H1 (cell line): ENCODE measurements around the gene GRK5. TPM values are rescaled to one million over a fixed set of nuclear protein-coding genes. Genes with fewer than 3 reads are reported as not detected.

Experiments used
- CTCF ChIA-PET: fragments of 300-600 bp; sonication (Branson Sonifier 250); formaldehyde crosslinking; loops from one replicate; lab custom pipeline; 2021; ENCODE audit not compliant: partially characterized antibody; lab: Charles Lee
- POLR2A ChIA-PET: fragments of 300-600 bp; sonication (Branson Sonifier 250); formaldehyde crosslinking; loops from one replicate; lab custom pipeline; 2021; ENCODE audit warnings: inconsistent platforms; ENCODE audit not compliant: partially characterized antibody; lab: Charles Lee
- DNase-seq, 2 experiments: peaks; one replicate each; pipeline versions ENCODE4 v3.0.0 to v3.0.0-alpha.2; 2010 to 2022; ENCODE audit warnings: low spot score in 2 of 2, low read depth in 1 of 2, mixed read lengths in 1 of 2
- FAIRE-seq: peaks from 2 replicates; lab custom pipeline; 2011; peaks lifted over from hg19 to GRCh38; lab: Jason Lieb, UNC
- H2AFZ ChIP-seq: 2 replicates; pipeline ENCODE4 v1.8.1; 2012; ENCODE audit warnings: low read length, inconsistent platforms
- H2AK5ac ChIP-seq: 2 replicates; pipeline ENCODE4 v1.6.1; 2013; ENCODE audit warnings: low read depth, low read length
- H2BK120ac ChIP-seq: replicated peaks from 2 replicates; pipeline ENCODE3; 2013; ENCODE audit warnings: low read depth, low read length, inconsistent platforms
- H2BK12ac ChIP-seq: 2 replicates; pipeline ENCODE4 v1.6.1; 2013; ENCODE audit warnings: low read depth, low read length
- H2BK15ac ChIP-seq: 2 replicates; pipeline ENCODE4 v1.6.1; 2013; ENCODE audit warnings: low read length
- H2BK20ac ChIP-seq: 2 replicates; pipeline ENCODE4 v1.6.1; 2013; ENCODE audit warnings: low read length
- H2BK5ac ChIP-seq: 2 replicates; pipeline ENCODE4 v1.6.1; 2013; ENCODE audit warnings: low read depth, low read length
- H3K14ac ChIP-seq: 2 replicates; pipeline ENCODE4 v1.6.1; 2013; ENCODE audit warnings: inconsistent platforms; ENCODE audit not compliant: insufficient read length
- H3K18ac ChIP-seq: 2 replicates; pipeline ENCODE4 v1.6.1; 2013; ENCODE audit warnings: low read length; ENCODE audit errors: extremely low read depth
- H3K23ac ChIP-seq: 2 replicates; pipeline ENCODE4 v1.6.1; 2013; ENCODE audit warnings: inconsistent platforms; ENCODE audit not compliant: insufficient read length
- H3K23me2 ChIP-seq: 2 replicates; pipeline ENCODE4 v1.6.1; 2013; ENCODE audit warnings: low read depth, low read length
- H3K27ac ChIP-seq: 2 replicates; pipeline ENCODE4 v1.6.1; 2011; ENCODE audit warnings: low read depth, low read length, inconsistent platforms
- H3K27me3 ChIP-seq, 4 experiments: replicated peaks in 1 of 4; 1 replicate in 1 of 4; 2 replicates in 3 of 4; pipeline versions ENCODE4 v1.6.1 to v1.8.1; 2011 to 2013; ENCODE audit warnings: low read length in 3 of 4, mild to moderate bottlenecking in 3 of 4, inconsistent platforms in 2 of 4, mixed read lengths in 2 of 4, moderate library complexity in 1 of 4; ENCODE audit not compliant: control insufficient read depth in 3 of 4, insufficient read depth in 3 of 4; ENCODE audit errors: extremely low read depth in 1 of 4
- H3K36me3 ChIP-seq, 4 experiments: 2 replicates each; pipeline versions ENCODE4 v1.6.1 to v1.8.1; 2011 to 2013; ENCODE audit warnings: mild to moderate bottlenecking in 4 of 4, low read length in 3 of 4, moderate library complexity in 2 of 4, control low read depth in 1 of 4, inconsistent platforms in 1 of 4; ENCODE audit not compliant: insufficient read depth in 4 of 4, control insufficient read depth in 2 of 4
- H3K4ac ChIP-seq: replicated peaks from 2 replicates; pipeline ENCODE3; 2013; ENCODE audit warnings: low read length, low read depth, mixed read lengths, inconsistent platforms; ENCODE audit not compliant: insufficient read length
- H3K4me1 ChIP-seq, 4 experiments: replicated peaks in 1 of 4; 1 replicate in 1 of 4; 2 replicates in 3 of 4; pipeline versions ENCODE4 v1.6.1 to v1.8.1; 2011 to 2013; ENCODE audit warnings: low read length in 3 of 4, inconsistent platforms in 2 of 4, mixed read lengths in 1 of 4; ENCODE audit not compliant: insufficient read depth in 4 of 4, control insufficient read depth in 3 of 4
- H3K4me2 ChIP-seq, 2 experiments: 2 replicates each; pipeline versions ENCODE4 v1.6.1 to v1.8.1; 2011 to 2013; ENCODE audit warnings: low read depth in 2 of 2, low read length in 2 of 2, control low read depth in 1 of 2, inconsistent platforms in 1 of 2, mild to moderate bottlenecking in 1 of 2; ENCODE audit not compliant: insufficient read depth in 1 of 2
- H3K4me3 ChIP-seq, 4 experiments: fragments of 200-600, 300-600 bp in 1 of 4; sonication (generic), shearing (Covaris generic), sonication (Bioruptor Twin) in 1 of 4; 2 replicates each; pipeline versions ENCODE4 v1.5.1 to v1.8.1; 2011 to 2016; ENCODE audit warnings: low read length in 4 of 4, low read depth in 3 of 4, control low read depth in 2 of 4, inconsistent platforms in 2 of 4, mild to moderate bottlenecking in 2 of 4, mixed read lengths in 1 of 4, moderate library complexity in 1 of 4; ENCODE audit not compliant: insufficient read depth in 2 of 4; ENCODE audit errors: extremely low read depth in 1 of 4
- H3K56ac ChIP-seq: replicated peaks from 2 replicates; pipeline ENCODE3; 2013; ENCODE audit warnings: low read depth, mild to moderate bottlenecking, mixed read lengths, low read length, inconsistent platforms; ENCODE audit not compliant: insufficient read length
- H3K79me1 ChIP-seq: 2 replicates; pipeline ENCODE4 v1.6.1; 2013; ENCODE audit warnings: low read depth, low read length, control low read depth
- H3K79me2 ChIP-seq, 2 experiments: 2 replicates each; pipeline versions ENCODE4 v1.6.1 to v1.8.1; 2012 to 2013; ENCODE audit warnings: low read length in 2 of 2, mild to moderate bottlenecking in 2 of 2, inconsistent platforms in 1 of 2; ENCODE audit not compliant: insufficient read depth in 2 of 2, control insufficient read depth in 1 of 2
- H3K9ac ChIP-seq, 4 experiments: replicated peaks in 1 of 4; 1 replicate in 1 of 4; 2 replicates in 3 of 4; pipeline versions ENCODE4 v1.6.1 to v1.8.1; 2011 to 2013; ENCODE audit warnings: low read depth in 3 of 4, low read length in 3 of 4, control low read depth in 2 of 4, mild to moderate bottlenecking in 2 of 4, moderate library complexity in 2 of 4, inconsistent platforms in 1 of 4; ENCODE audit errors: extremely low read depth in 1 of 4
- H3K9me3 ChIP-seq, 2 experiments: 2 replicates each; pipeline versions ENCODE4 v1.6.1 to v1.8.1; 2012 to 2013; ENCODE audit warnings: mild to moderate bottlenecking in 2 of 2, moderate library complexity in 2 of 2, control low read depth in 1 of 2, inconsistent platforms in 1 of 2, low read depth in 1 of 2, low read length in 1 of 2, mixed read lengths in 1 of 2; ENCODE audit not compliant: insufficient read depth in 2 of 2
- H4K20me1 ChIP-seq, 2 experiments: replicated peaks in 1 of 2; 2 replicates each; pipeline versions ENCODE3 to v1.8.1; 2011 to 2013; ENCODE audit warnings: inconsistent platforms in 2 of 2, low read length in 2 of 2, mild to moderate bottlenecking in 1 of 2; ENCODE audit not compliant: insufficient read depth in 2 of 2, control insufficient read depth in 1 of 2
- H4K5ac ChIP-seq: 2 replicates; pipeline ENCODE4 v1.6.1; 2013; ENCODE audit warnings: low read length, low read depth, mixed read lengths, inconsistent platforms; ENCODE audit not compliant: insufficient read length
- H4K8ac ChIP-seq: 2 replicates; pipeline ENCODE4 v1.8.0; 2013; ENCODE audit warnings: mild to moderate bottlenecking, moderate library complexity, low read length, inconsistent platforms; ENCODE audit not compliant: insufficient read depth; ENCODE audit errors: extremely low read depth
- H4K91ac ChIP-seq: replicated peaks from 2 replicates; pipeline ENCODE3; 2013; ENCODE audit warnings: low read length, mixed read lengths, inconsistent platforms; ENCODE audit not compliant: insufficient read length
- GTF2F1 ChIP-seq: IDR thresholded peaks from 2 replicates; pipeline ENCODE4 v1.6.1; 2012; ENCODE audit warnings: low read depth, low read length, improper control_type of control experiment, borderline replicate concordance
- POU5F1 ChIP-seq: IDR thresholded peaks from 2 replicates; pipeline ENCODE4 v1.6.1; 2011; ENCODE audit warnings: low read depth, mild to moderate bottlenecking, low read length, moderate library complexity
- TBP ChIP-seq: IDR thresholded peaks from 2 replicates; pipeline ENCODE4 v1.6.1; 2011; ENCODE audit warnings: low read depth, low read length, improper control_type of control experiment
- WGBS, 2 experiments: shearing (Covaris generic) in 1 of 2; methylation state at CpG; one replicate each; pipeline versions ENCODE4 v1.1.6 to v1.1.7; 2013 to 2015; ENCODE audit warnings: low lambda C conversion rate in 2 of 2, mixed read lengths in 2 of 2, inconsistent platforms in 1 of 2, low coverage in 1 of 2, missing lambda C conversion rate in 1 of 2; ENCODE audit not compliant: insufficient replicate concordance in 2 of 2, insufficient coverage in 1 of 2, insufficient read length in 1 of 2; ENCODE audit errors: extremely low coverage in 1 of 2, missing lambda C conversion rate in 1 of 2; 5-methylcytosine and 5-hydroxymethylcytosine counted together
- polyA plus RNA-seq, 7 experiments: library from polyadenylated mRNA; depleted of rRNA in 3 of 7; stranded (reverse) in 5 of 7; unstranded in 2 of 7; fragments of >200 nt in 5 of 7; fragments of 200-250 nt in 2 of 7; gene quantifications; 1 replicate in 5 of 7; 2 replicates in 1 of 7; 4 replicates in 1 of 7; pipeline versions ENCODE4 v1.2.1 to v1.2.3, GENCODE V29; 2011 to 2013; ENCODE audit warnings: missing spikeins in 2 of 7, mixed read lengths in 2 of 7
- total RNA-seq: library from RNA; stranded (reverse); fragmentation: NEBNext Ultra II Directional; extraction: Animal tissue kit (Norgen Biotek cat#: 25700); gene quantifications from 2 replicates; pipeline ENCODE4 v1.2.1, GENCODE V29; 2021

The GRK5 gene
- total and polyA plus RNA-seq, 2 of the 8 experiments (the other 6 are each of a cell fraction or from before 2014, with no cell fraction given), result 0.54 to 2.5 TPM

GRCh38 chr10:119461923-119462322, 254.6 kb downstream of the GRK5 start:
- H3K9ac ChIP-seq, result no peak overlapping the region
- no peak overlapping the region for H2BK15ac ChIP-seq
- no peak overlapping the region for H2BK20ac ChIP-seq
- no peaks in the 10 kb centered on the region for H3K79me1 ChIP-seq
- H3K4me3 ChIP-seq, result no peak overlapping the region
- no peak overlapping the region for H3K56ac ChIP-seq
- H2AFZ ChIP-seq, result no peak overlapping the region
- no peak overlapping the region for H2BK5ac ChIP-seq
- H2AK5ac ChIP-seq, result no peak overlapping the region
- H3K27ac ChIP-seq, result no peak overlapping the region
- H4K5ac ChIP-seq, result no peak overlapping the region
- H4K8ac ChIP-seq, result no peak overlapping the region
- no peak overlapping the region for H4K91ac ChIP-seq
- no peak overlapping the region for H3K18ac ChIP-seq
- FAIRE-seq, result no peak
- CTCF ChIA-PET, result interaction anchor here (0.9 kb wide), 1 partner anchor 252 kb away, joined by 4 read pairs; no protein-coding TSS in a partner anchor
- H2BK120ac ChIP-seq, result no peak overlapping the region
- WGBS, 2 experiments, result 67% methylated on average over 1 of the region's 2 CpGs; no CpG with 5 or more reads in 1 of the 2 experiments
- H3K9me3 ChIP-seq, result no peaks in the 10 kb centered on the region
- no peak overlapping the region for H2BK12ac ChIP-seq
- H3K4me1 ChIP-seq, result no peaks in the 10 kb centered on the region; a peak in 1 of 7 replicates
- no peaks in the 10 kb centered on the region for H3K79me2 ChIP-seq
- no peaks in the 10 kb centered on the region for H4K20me1 ChIP-seq
- no peak overlapping the region for H3K4me2 ChIP-seq
- H3K4ac ChIP-seq, result no peak overlapping the region
- H3K23me2 ChIP-seq, result peaks cover 7% of the 10 kb centered on the region; the same call in 1 of the 2 replicates
- POLR2A ChIA-PET, result no interaction called here
- no peak overlapping the region for H3K23ac ChIP-seq
- H3K27me3 ChIP-seq, result peaks cover 0 to 9% (median 3%) of the 10 kb centered on the region in 4 experiments; a peak in 4 of 7 replicates
- no peak overlapping the region for H3K14ac ChIP-seq
- H3K36me3 ChIP-seq, result no peaks in the 10 kb centered on the region
- DNase-seq, result no peak
- no peak for TF ChIP-seq TBP
- no peak for TF ChIP-seq POU5F1
- TF ChIP-seq GTF2F1, result no peak
